ENCODE measurements around the gene EVI5L.

EVI5L gene

DNA sequence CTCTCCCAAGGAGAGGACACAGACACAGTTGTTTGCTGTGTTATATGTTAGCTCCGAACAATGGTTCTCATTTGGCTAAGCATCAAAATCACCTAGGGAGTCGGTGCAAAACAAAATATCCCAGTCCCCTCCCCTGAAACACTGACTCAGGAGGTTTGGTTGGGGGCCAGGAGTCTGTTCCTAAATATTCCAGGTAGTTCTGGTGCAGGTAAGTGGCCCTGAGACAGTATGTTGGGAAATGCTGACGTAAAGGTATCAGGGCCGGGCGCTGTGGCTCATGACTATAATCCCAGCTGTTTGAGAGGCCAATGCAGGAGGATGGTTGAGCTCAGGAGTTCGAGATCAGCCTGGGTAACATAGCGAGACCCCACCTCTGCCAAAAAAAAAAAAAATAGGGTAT, 71.3 kb downstream of the EVI5L start:
- no peak for DNase-seq

DNA sequence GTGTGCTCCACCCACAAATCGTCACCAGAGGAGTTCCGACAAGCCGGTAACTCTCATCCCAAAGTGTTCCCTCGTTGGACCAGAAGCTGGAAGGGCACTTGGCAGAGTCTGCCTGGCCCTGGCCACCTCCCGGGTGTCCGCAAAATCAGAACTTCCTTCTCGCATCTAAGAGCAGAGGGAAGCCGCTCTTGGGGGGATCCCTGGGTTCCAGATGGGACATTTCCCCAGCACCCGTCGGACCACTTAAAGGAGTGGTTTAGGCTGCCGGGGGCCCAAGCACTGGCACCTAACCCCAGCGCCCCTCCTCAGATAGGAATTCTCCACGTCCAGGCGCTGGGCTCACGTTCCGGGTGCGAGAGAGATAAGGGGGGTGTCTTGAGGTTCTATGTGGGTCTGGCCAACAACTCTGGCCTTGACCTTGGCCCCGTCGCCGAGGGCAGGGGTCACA, 72.8 kb downstream of the EVI5L start:
- DNase-seq: no peak

DNA sequence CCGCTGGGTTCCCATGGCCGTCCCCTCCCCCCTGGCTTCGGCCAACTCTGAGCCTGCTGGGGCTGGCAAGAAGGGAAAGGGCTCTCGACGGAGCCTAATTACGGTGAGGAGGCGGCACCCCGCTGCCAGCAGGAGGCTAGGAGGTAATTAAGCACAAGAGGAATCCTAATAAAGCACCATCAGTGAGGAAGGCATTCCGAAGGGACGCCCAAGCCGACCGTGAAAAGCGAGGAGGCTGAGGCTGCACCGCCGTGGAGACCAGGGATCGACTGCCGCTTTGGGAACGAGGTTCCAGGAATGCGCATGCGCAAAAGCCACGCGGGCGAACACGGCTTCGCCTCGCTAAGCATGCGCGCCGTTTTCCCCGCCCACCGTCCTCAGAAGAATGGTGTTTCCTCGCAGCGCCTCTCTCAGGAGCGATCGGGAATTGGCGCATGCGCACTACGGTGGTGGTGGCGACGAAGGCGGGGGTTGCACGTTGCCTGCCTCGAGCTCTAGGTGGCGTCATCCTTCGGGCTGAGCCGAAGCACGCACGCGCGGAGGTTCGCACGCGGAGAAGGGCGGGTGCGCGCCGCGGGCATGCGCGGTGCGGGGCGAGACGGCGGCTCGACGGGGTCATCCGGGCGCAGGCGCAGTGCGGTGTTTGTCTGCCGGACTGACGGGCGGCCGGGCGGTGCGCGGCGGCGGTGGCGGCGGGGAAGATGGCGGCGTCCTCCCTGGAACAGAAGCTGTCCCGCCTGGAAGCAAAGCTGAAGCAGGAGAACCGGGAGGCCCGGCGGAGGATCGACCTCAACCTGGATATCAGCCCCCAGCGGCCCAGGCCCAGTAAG, 73.4 kb downstream of the EVI5L start, which contains the start of gene MAP2K7:
MAP2K7 (plus strand) TSS at position 634 of the 830 bp plus-strand sequence; CDS start at position 702, 68 bp downstream.
- peak; percentile 100 for DNase-seq

GRCh38 chr19:7904074-7905020, 74.3 kb downstream of the EVI5L start:
- DNase-seq: peak; percentile 89 to 90

- no peak for DNase-seq
These were observed 75.2 kb downstream of the EVI5L start for GRCh38 chr19:7905268-7905667.

- no peak for DNase-seq
These were observed 75.8 kb downstream of the EVI5L start for GRCh38 chr19:7905859-7906258.

- no peak for DNase-seq
These were observed 77.1 kb downstream of the EVI5L start for GRCh38 chr19:7907122-7907521.

- DNase-seq: no peak
These were observed 77.5 kb downstream of the EVI5L start for GRCh38 chr19:7907544-7907943.

DNA sequence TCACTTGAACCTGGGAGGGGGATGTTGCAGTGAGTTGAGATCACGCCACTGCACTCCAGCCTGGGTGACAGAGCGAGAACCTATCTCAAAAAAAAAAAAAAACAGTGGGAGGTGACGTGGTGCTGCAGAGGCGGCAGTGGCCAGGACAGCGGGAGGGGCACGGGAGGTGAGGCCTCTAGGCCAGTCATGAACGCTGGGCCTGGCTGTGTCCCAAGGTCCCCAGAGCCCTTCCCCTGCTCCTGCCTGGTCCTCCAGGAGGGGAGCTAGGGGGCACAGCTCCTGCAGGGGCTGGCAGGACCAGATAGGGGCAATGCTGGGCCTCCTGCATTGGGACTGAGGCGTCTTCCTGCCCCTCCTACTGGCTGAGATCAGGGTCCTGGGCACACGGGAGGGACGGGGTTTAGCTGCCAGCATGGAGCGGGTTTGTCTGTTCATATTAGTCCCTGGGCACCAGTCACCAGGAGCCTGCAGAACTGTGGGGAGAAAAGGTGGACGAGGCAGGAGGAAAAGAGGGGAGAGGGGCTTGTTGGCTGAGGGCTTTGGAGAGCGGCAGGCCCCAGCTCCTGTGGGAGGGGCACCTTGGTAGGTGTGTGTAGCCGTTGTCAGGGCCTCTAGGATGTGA, 78.2 kb downstream of the EVI5L start:
- no peak for DNase-seq

GRCh38 chr19:7908742-7909461, 78.9 kb downstream of the EVI5L start:
- no peak for DNase-seq

- no peak for DNase-seq
These were observed 79.6 kb downstream of the EVI5L start for GRCh38 chr19:7909471-7910067.

- DNase-seq: no peak
These were observed 80.5 kb downstream of the EVI5L start for GRCh38 chr19:7910321-7911161.

- no peak for DNase-seq
These were observed 81.6 kb downstream of the EVI5L start for GRCh38 chr19:7911508-7912143.

DNA sequence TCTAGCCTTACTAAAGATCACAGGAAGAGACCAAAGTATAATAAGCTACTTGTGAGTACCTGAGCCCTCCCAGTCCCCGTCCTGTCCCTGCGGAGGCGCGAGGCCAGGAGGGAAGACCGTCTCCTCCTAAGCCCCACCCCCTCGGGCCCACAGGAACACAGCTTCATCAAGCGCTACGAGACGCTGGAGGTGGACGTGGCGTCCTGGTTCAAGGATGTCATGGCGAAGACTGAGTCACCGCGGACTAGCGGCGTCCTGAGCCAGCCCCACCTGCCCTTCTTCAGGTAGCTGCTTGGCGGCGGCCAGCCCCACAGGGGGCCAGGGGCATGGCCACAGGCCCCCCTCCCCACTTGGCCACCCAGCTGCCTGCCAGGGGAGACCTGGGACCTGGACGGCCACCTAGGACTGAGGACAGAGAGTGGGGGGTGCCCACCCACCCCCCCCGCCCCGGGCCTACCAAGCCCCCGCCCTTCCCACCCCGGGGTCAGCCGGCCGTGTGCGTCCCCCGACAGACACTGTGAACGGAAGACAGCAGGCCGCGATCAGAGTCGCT, 82.2 kb downstream of the EVI5L start:
- no peak for DNase-seq

- DNase-seq: no peak
These were observed 82.9 kb downstream of the EVI5L start for GRCh38 chr19:7912697-7913564.

DNA sequence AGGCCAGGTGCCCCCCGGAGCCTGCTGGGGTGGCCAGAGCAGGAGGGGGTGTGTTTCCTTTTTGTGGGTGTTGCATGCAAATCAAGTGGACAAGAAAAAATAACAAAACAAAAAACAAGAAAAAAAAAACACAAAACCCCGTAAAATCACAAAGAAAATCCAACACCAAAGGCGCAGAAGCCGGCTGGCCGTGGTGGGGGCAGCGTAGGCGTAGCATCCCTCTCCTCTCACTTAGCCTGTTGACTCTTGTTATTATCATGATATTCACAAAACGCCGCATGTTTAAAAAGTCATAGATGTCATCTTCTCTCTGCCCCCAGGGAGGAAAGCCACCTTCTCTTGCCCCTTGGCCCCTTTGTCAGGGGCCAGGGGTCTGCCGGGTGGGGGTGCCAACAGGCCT, 83.6 kb downstream of the EVI5L start:
- no peak for DNase-seq

- DNase-seq: no peak
These were observed 84.1 kb downstream of the EVI5L start for GRCh38 chr19:7914099-7914498.

All from CD4-positive, alpha-beta T cell treated with Interferon alpha-2 for 1 hour (primary cell).